Caki2 (cell line): ENCODE measurements around the gene NUBPL. TPM values are rescaled to one million over a fixed set of nuclear protein-coding genes. Genes with fewer than 3 reads are reported as not detected.

Experiments
- total RNA-seq: library from RNA; depleted of rRNA; stranded (reverse); fragments of >200 nt; shearing (Covaris generic); gene quantifications from 2 replicates; pipeline ENCODE4 v1.2.3, GENCODE V29; 2014; ENCODE audit warnings: low replicate concordance; rRNA removed

The NUBPL gene
- total RNA-seq, 1 experiment from 2014 or later, result 8.0 TPM

Other genes with a start within 250 kb of the NUBPL start
- 8.9 and 39.6 TPM in 2 replicates for gene HEATR5A, start 140.9 kb upstream of the NUBPL start, total RNA-seq
- gene DTD2, start 103.9 kb upstream of the NUBPL start, total RNA-seq, result 21.2 and 40.4 TPM in 2 replicates
- gene GPR33, start 73.4 kb upstream of the NUBPL start, total RNA-seq, result not detected in 2 replicates